SK-N-SH (cell line): Measurements from ENCODE around the gene ADAMTS10. TPM values are rescaled to one million over a fixed set of nuclear protein-coding genes. Genes with fewer than 3 reads are reported as not detected.

ENCODE experiments used
- CTCF ChIA-PET: fragments of 300-600, 350-600 bp; formaldehyde crosslinking; extraction: SDS; loops from one replicate; lab custom pipeline; 2021; lab: Yijun Ruan, JAX
- POLR2A ChIA-PET: fragments of 350-600 bp; sonication (Branson Sonifier 250); formaldehyde crosslinking; extraction: SDS; loops from one replicate; lab custom pipeline; 2020; ENCODE audit warnings: antibody characterized with exemption, inconsistent platforms; lab: Yijun Ruan, JAX
- DNase-seq: peaks from one replicate; pipeline ENCODE4 v3.0.0; 2012
- H2AFZ ChIP-seq: fragments of 200-600 bp; sonication (generic); 2 replicates; pipeline ENCODE4 v1.8.1; 2016; ENCODE audit warnings: antibody characterized with exemption, mild to moderate bottlenecking, low read depth
- H3F3A ChIP-seq: fragments of 200-600 bp; sonication (generic); replicated peaks from 2 replicates; pipeline ENCODE3; 2016; ENCODE audit warnings: antibody characterized with exemption, mild to moderate bottlenecking; ENCODE audit not compliant: insufficient read depth
- H3K27ac ChIP-seq, 2 experiments: fragments of 200-500 bp in 1 of 2; fragments of 200-600 bp in 1 of 2; sonication (Bioruptor generic) in 1 of 2; sonication (generic), shearing (Covaris generic) in 1 of 2; 2 replicates each; pipeline versions ENCODE4 v1.5.1 to v1.6.1; 2014 to 2016; ENCODE audit warnings: low read depth in 2 of 2, inconsistent platforms in 1 of 2, low read length in 1 of 2, mild to moderate bottlenecking in 1 of 2, mixed read lengths in 1 of 2
- H3K27me3 ChIP-seq: fragments of 200-600 bp; sonication (generic), shearing (Covaris generic); 2 replicates; pipeline ENCODE4 v1.6.1; 2016; ENCODE audit warnings: mixed run types; ENCODE audit not compliant: insufficient read depth
- H3K36me3 ChIP-seq, 2 experiments: fragments of 200-500 bp in 1 of 2; fragments of 200-600 bp in 1 of 2; sonication (Bioruptor generic) in 1 of 2; sonication (generic) in 1 of 2; replicated peaks in 1 of 2; 2 replicates each; pipeline versions ENCODE3 to v1.5.1; 2014 to 2016; ENCODE audit warnings: low read length in 1 of 2, mild to moderate bottlenecking in 1 of 2; ENCODE audit not compliant: insufficient read depth in 2 of 2, control insufficient read depth in 1 of 2
- H3K4me1 ChIP-seq, 2 experiments: fragments of 200-500 bp in 1 of 2; fragments of 200-600 bp in 1 of 2; sonication (Bioruptor generic) in 1 of 2; sonication (generic), shearing (Covaris generic) in 1 of 2; 2 replicates each; pipeline versions ENCODE4 v1.5.1 to v1.6.1; 2014 to 2016; ENCODE audit warnings: low read depth in 1 of 2, low read length in 1 of 2, mixed run types in 1 of 2; ENCODE audit not compliant: insufficient read depth in 2 of 2, control insufficient read depth in 1 of 2
- H3K4me2 ChIP-seq: fragments of 200-600 bp; sonication (generic), shearing (Covaris generic); 2 replicates; pipeline ENCODE4 v1.6.1; 2017; ENCODE audit warnings: mixed run types
- H3K4me3 ChIP-seq, 2 experiments: fragments of 200-500 bp in 1 of 2; fragments of 200-600 bp in 1 of 2; sonication (Bioruptor generic) in 1 of 2; sonication (generic), shearing (Covaris generic) in 1 of 2; 2 replicates each; pipeline versions ENCODE4 v1.5.1 to v1.8.1; 2014 to 2016; ENCODE audit warnings: low read depth in 2 of 2, inconsistent platforms in 1 of 2, low read length in 1 of 2, mild to moderate bottlenecking in 1 of 2, mixed read lengths in 1 of 2, moderate library complexity in 1 of 2
- H3K79me2 ChIP-seq: fragments of 200-600 bp; sonication (generic); 2 replicates; pipeline ENCODE4 v1.8.1; 2017; ENCODE audit warnings: mild to moderate bottlenecking; ENCODE audit not compliant: insufficient read depth
- H3K9ac ChIP-seq: fragments of 200-600 bp; sonication (generic); 2 replicates; pipeline ENCODE4 v1.6.1; 2017; ENCODE audit warnings: mixed run types
- H3K9me2 ChIP-seq: fragments of 200-600 bp; sonication (generic); 2 replicates; pipeline ENCODE4 v1.6.1; 2017; ENCODE audit warnings: mixed run types
- H3K9me3 ChIP-seq: fragments of 200-600 bp; sonication (generic); 2 replicates; pipeline ENCODE4 v1.6.1; 2017; ENCODE audit warnings: mixed run types, mild to moderate bottlenecking, moderate library complexity
- H4K20me1 ChIP-seq: fragments of 200-600 bp; sonication (generic); 2 replicates; pipeline ENCODE4 v1.6.1; 2017; ENCODE audit warnings: mild to moderate bottlenecking, mixed run types; ENCODE audit not compliant: insufficient read depth
- CTCF ChIP-seq: fragments of 200-600 bp; sonication (generic); IDR thresholded peaks from 2 replicates; pipeline ENCODE4 v1.6.1; 2017; ENCODE audit warnings: antibody characterized with exemption, mild to moderate bottlenecking, moderate library complexity
- ELF1 ChIP-seq: IDR thresholded peaks from 2 replicates; pipeline ENCODE4 v1.4.0; 2012
- EP300 ChIP-seq, 2 experiments: IDR thresholded peaks; 2 replicates each; pipeline versions ENCODE4 v1.4.0 to v1.6.1; 2012; ENCODE audit warnings: borderline replicate concordance in 1 of 2, low read depth in 1 of 2, low read length in 1 of 2
- EZH2phosphoT487 ChIP-seq: fragments of 200-600 bp; sonication (generic); IDR thresholded peaks from 2 replicates; pipeline ENCODE4 v1.6.1; 2017; ENCODE audit warnings: low read depth, mixed run types, mild to moderate bottlenecking, antibody characterized with exemption, moderate library complexity, borderline replicate concordance
- FOXM1 ChIP-seq: IDR thresholded peaks from 2 replicates; pipeline ENCODE4 v1.4.0; 2012; ENCODE audit warnings: low read depth, mild to moderate bottlenecking
- GABPA ChIP-seq: IDR thresholded peaks from 2 replicates; pipeline ENCODE4 v1.4.0; 2012; ENCODE audit warnings: low read depth, mild to moderate bottlenecking
- GATA2 ChIP-seq: sonication (generic); formaldehyde crosslinking; IDR thresholded peaks from 2 replicates; pipeline ENCODE4 v1.5.0; 2020; ENCODE audit warnings: mild to moderate bottlenecking, missing genetic modification reagents
- JUND ChIP-seq: IDR thresholded peaks from 2 replicates; pipeline ENCODE4 v1.4.0; 2012
- MXI1 ChIP-seq: IDR thresholded peaks from 2 replicates; pipeline ENCODE4 v1.6.1; 2012; ENCODE audit warnings: mild to moderate bottlenecking, low read depth, low read length, improper control_type of control experiment
- NFIC ChIP-seq: IDR thresholded peaks from 2 replicates; pipeline ENCODE4 v1.4.0; 2012; ENCODE audit warnings: borderline replicate concordance
- POLR2AphosphoS5 ChIP-seq: IDR thresholded peaks from 2 replicates; pipeline ENCODE4 v1.6.1; 2012; ENCODE audit warnings: low read depth, low read length
- RAD21 ChIP-seq: IDR thresholded peaks from 2 replicates; pipeline ENCODE4 v1.6.1; 2012; ENCODE audit warnings: mild to moderate bottlenecking, low read length
- REST ChIP-seq: IDR thresholded peaks from 2 replicates; pipeline ENCODE4 v1.6.1; 2012; ENCODE audit warnings: mild to moderate bottlenecking, low read depth, low read length, moderate library complexity
- RFX5 ChIP-seq: IDR thresholded peaks from 2 replicates; pipeline ENCODE4 v1.6.1; 2012; ENCODE audit warnings: mild to moderate bottlenecking, improper control_type of control experiment, low read length
- TCF12 ChIP-seq: IDR thresholded peaks from 2 replicates; pipeline ENCODE4 v1.4.0; 2012
- YY1 ChIP-seq: IDR thresholded peaks from 2 replicates; pipeline ENCODE4 v1.4.0; 2012; ENCODE audit warnings: low read depth, mild to moderate bottlenecking
- ZBTB33 ChIP-seq: IDR thresholded peaks from 2 replicates; pipeline ENCODE4 v1.4.0; 2012; ENCODE audit warnings: low read depth, borderline replicate concordance
- WGBS: methylation state at CpG from one replicate; pipeline ENCODE4 v1.1.6; 2017; ENCODE audit warnings: low lambda C conversion rate; 5-methylcytosine and 5-hydroxymethylcytosine counted together
- polyA plus RNA-seq, 3 experiments: library from polyadenylated mRNA; depleted of rRNA; stranded (reverse); fragments of >200 nt; gene quantifications; 2 replicates each; pipeline ENCODE4 v1.2.3, GENCODE V29; 2012
- TF ChIP-seq, protein P1 (sequence below): IDR thresholded peaks from 2 replicates; pipeline ENCODE4 v1.4.0; 2012; ENCODE audit warnings: low read depth
- TF ChIP-seq, protein P2 (sequence below): IDR thresholded peaks from 2 replicates; pipeline ENCODE4 v1.4.0; 2012; ENCODE audit warnings: low read depth, borderline replicate concordance

Gene ADAMTS10
- 3.6 and 5.9 TPM in 2 replicates for polyA plus RNA-seq (2012; rRNA removed)
- 0.84 and 1.7 TPM in 2 replicates for polyA plus RNA-seq (2012; cell fraction: cytosol; rRNA removed)
- 43.3 and 50.0 TPM in 2 replicates for polyA plus RNA-seq (2012; cell fraction: nucleus; rRNA removed)

DNA sequence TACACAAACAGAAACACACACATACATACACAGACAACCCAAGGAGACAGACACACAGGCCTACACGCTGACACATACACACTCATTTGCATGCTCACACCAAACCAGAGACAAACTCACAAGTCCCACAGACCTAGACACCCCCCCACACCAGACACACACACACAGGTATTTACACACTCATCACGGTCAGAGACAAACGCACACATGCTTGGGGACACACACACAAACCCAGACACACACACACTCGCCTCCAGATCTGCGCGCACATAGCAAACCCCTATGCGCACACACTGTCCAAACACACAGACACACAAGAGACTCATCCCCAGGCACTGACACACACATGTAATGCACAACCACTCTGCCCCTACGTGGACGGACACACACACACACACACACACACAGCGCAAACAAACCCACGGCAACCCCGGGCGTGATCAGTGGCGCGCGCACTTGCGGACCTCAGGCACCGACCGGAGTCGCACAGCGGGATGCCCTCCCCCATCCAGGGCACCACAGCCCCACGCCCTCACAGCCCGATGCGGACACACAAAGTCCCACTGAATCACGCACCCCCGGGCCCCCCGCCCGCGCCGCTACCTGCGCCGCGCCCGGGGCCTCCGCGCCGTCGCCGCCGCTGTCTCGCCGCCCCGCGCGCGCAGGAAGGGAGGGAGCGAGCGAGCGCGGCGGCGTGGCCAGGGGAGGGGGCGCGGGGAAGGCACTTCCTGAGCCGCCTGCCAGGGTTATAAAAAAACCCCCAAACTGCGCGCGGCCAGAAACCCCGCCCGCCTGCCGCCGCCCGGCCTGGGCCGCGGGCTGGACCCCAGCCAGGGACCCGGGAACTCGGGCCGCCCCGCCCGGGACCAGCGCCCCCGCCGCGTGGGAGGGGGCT lies at the start of gene ADAMTS10:
Gene ADAMTS10, minus strand, starts transcription at position 675 of the 895 bp plus-strand sequence. CDS start 5,005 bp downstream, outside the sequence.
- H4K20me1 ChIP-seq: no peaks in the 10 kb centered on the region
- no peaks in the 10 kb centered on the region for H3K36me3 ChIP-seq
- H3K4me3 ChIP-seq: peak within 1 kb of the TSS; percentile 52 to 61
- DNase-seq: peak; percentile 84
- ChIA-PET CTCF (no interaction called here), POLR2A (no interaction called here)
- peaks cover 0 to 5% of the 10 kb centered on the region in 2 experiments; a peak in 2 of 4 replicates for H3K4me1 ChIP-seq
- no peaks in the 10 kb centered on the region for H3K9me3 ChIP-seq
- H3K27ac ChIP-seq: peak within 1 kb of the TSS in 1 of 2 experiments; percentile 66; a peak in 2 of 4 replicates
- TF ChIP-seq ELF1 (no peak), JUND (no peak), POLR2AphosphoS5 (no peak), RFX5 (no peak), GABPA (no peak), FOXM1 (no peak), EP300 (IDR thresholded peaks at IDR 0.05; ENCODE audit: borderline replicate concordance in 1 of 2, low read depth in 1 of 2, low read length in 1 of 2) (no peak), CTCF (no peak), GATA2 (CRISPR knock-in tag) (no peak), EZH2phosphoT487 (no peak), TCF12 (no peak), MXI1 (no peak), YY1 (no peak), NFIC (no peak), ZBTB33 (no peak), RAD21 (no peak), REST (no peak)
- TF ChIP-seq, protein P1, sequence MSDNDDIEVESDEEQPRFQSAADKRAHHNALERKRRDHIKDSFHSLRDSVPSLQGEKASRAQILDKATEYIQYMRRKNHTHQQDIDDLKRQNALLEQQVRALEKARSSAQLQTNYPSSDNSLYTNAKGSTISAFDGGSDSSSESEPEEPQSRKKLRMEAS: no peak
- TF ChIP-seq, protein P2, sequence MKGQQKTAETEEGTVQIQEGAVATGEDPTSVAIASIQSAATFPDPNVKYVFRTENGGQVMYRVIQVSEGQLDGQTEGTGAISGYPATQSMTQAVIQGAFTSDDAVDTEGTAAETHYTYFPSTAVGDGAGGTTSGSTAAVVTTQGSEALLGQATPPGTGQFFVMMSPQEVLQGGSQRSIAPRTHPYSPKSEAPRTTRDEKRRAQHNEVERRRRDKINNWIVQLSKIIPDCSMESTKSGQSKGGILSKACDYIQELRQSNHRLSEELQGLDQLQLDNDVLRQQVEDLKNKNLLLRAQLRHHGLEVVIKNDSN: no peak
- peak within 1 kb of the TSS; percentile 79 for H3K4me2 ChIP-seq
- 4% methylated on average over 46 of the region's 74 CpGs for WGBS
- no peaks in the 10 kb centered on the region for H3K9me2 ChIP-seq
- H3K27me3 ChIP-seq: no peaks in the 10 kb centered on the region
- H3F3A ChIP-seq: no peaks in the 10 kb centered on the region
- H3K9ac ChIP-seq: peak within 1 kb of the TSS; percentile 62
- H2AFZ ChIP-seq: peak within 1 kb of the TSS; percentile 78
- no peaks in the 10 kb centered on the region for H3K79me2 ChIP-seq
